Activated naive CD8-positive, alpha-beta T cell treated with anti-CD3 and anti-CD28 coated beads for 36 hours (primary cell): ENCODE data around the gene POU6F2. TPM values are rescaled to one million over a fixed set of nuclear protein-coding genes. Genes with fewer than 3 reads are reported as not detected.

Source experiments
- DNase-seq: peaks from one replicate; pipeline ENCODE4 v3.0.0; 2021
- H3K27ac Mint-ChIP-seq: one replicate; pipeline ENCODE4 v1.8.0; 2022; ENCODE audit warnings: mild to moderate bottlenecking, moderate library complexity, mixed read lengths
- H3K27me3 Mint-ChIP-seq: one replicate; pipeline ENCODE4 v1.8.0; 2022; ENCODE audit warnings: mild to moderate bottlenecking, mixed read lengths
- H3K36me3 Mint-ChIP-seq: one replicate; pipeline ENCODE4 v1.8.0; 2021; ENCODE audit warnings: mild to moderate bottlenecking, mixed read lengths
- H3K4me1 Mint-ChIP-seq: one replicate; pipeline ENCODE4 v1.8.0; 2021; ENCODE audit warnings: mixed read lengths
- H3K4me3 Mint-ChIP-seq: one replicate; pipeline ENCODE4 v1.8.0; 2022; ENCODE audit warnings: mild to moderate bottlenecking, moderate library complexity, mixed read lengths
- H3K9me3 Mint-ChIP-seq: one replicate; pipeline ENCODE4 v1.8.0; 2022; ENCODE audit warnings: mixed read lengths
- total RNA-seq, 2 experiments: library from RNA; stranded (reverse); gene quantifications; one replicate each; pipeline ENCODE4 v1.2.3, GENCODE V29; 2021

Gene POU6F2
- total RNA-seq, 2 experiments from 2014 or later = not detected

- no peaks in the 10 kb centered on the region for H3K36me3 Mint-ChIP-seq
- H3K27ac Mint-ChIP-seq = no peak overlapping the region
- peaks cover 8% of the 10 kb centered on the region for H3K27me3 Mint-ChIP-seq
- no peaks in the 10 kb centered on the region for H3K4me1 Mint-ChIP-seq
- H3K9me3 Mint-ChIP-seq = no peaks in the 10 kb centered on the region
- no peak for DNase-seq
- no peak overlapping the region for H3K4me3 Mint-ChIP-seq
Measured at GRCh38 chr7:39446546-39446945, 468.8 kb downstream of the POU6F2 start.

DNA sequence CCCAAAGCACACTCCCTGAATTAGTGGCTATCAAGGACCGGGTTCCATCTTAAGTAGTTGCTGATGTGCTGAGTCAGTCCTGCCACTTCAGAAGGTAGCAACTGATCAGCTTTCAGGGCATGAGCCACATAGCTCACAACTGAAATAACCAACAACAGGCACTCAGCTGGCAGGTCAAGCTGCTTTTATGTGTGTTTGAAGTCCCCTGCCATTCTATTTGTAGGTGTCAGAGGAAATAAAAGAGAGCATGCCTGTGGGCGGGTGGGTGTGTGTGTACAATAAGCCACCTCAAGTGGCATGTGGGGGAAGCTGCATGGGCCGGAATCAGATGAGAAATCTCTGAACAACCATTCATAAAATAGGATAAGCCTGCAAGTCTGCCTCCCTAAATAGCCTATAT lies 474.2 kb downstream of the POU6F2 start:
- Mint-ChIP-seq H3K4me1 (no peaks in the 10 kb centered on the region), H3K9me3 (no peaks in the 10 kb centered on the region), H3K4me3 (no peak overlapping the region), H3K36me3 (no peaks in the 10 kb centered on the region), H3K27me3 (peaks cover 7% of the 10 kb centered on the region), H3K27ac (no peak overlapping the region)
- no peak for DNase-seq

DNA sequence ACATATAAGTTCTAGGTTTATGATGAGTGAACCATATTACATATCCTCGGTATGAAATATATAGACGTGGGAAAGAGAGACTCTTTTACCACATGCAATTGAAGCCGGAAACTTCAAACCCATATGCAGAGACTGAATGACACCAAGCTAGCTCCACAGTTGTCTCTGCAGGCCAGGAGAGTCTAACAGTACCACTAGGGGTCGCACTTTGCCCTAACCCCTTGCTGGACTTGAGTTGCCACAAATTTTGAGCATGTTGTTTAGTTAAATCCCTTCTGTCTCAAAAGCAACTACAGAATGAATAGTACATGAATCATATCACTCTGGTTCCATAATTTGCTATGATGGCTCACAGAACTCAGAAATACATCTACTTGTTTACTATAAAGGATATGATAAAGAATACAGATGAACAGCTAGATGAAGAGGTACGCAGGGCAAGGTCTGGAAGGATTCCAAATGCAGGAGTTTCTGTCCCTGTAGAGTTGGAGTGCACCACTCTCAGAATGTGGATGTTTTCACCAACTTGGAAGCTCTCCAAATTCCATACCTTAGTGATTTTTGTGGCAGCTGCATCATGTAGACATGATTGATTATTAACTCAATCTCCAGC lies 476.1 kb downstream of the POU6F2 start:
- Mint-ChIP-seq H3K9me3 (no peaks in the 10 kb centered on the region), H3K27me3 (peaks cover 10% of the 10 kb centered on the region), H3K27ac (no peak overlapping the region), H3K4me3 (no peak overlapping the region), H3K4me1 (no peaks in the 10 kb centered on the region), H3K36me3 (no peaks in the 10 kb centered on the region)
- DNase-seq = peak; percentile 31

- no peak for DNase-seq
- Mint-ChIP-seq H3K27ac (no peak overlapping the region), H3K9me3 (no peaks in the 10 kb centered on the region), H3K36me3 (no peaks in the 10 kb centered on the region), H3K27me3 (peaks cover 11% of the 10 kb centered on the region), H3K4me3 (no peak overlapping the region), H3K4me1 (no peaks in the 10 kb centered on the region)
Measured at GRCh38 chr7:39458061-39458745, 480.5 kb downstream of the POU6F2 start.

DNA sequence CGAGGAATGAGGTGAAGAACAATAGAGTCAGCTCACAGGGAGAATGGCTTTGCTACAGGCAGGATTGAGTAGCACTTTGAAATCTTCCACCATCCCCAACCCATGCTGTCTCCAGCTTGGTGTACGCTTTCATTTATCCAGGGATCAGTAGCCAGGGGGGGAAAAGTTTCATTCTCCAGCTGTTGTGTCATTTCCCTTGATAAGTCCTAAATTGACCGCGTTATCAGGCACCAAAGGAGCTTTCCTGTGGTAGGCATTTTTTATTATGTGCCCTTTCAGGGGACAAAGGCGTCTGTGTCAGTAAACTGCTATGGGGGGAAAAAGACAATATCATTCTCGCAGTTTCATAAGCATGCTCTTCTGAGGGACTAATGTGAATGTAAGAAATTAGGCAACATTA lies 481.9 kb downstream of the POU6F2 start:
- no peaks in the 10 kb centered on the region for H3K36me3 Mint-ChIP-seq
- no peak overlapping the region for H3K4me3 Mint-ChIP-seq
- peaks cover 8% of the 10 kb centered on the region for H3K27me3 Mint-ChIP-seq
- DNase-seq = no peak
- H3K27ac Mint-ChIP-seq = no peak overlapping the region
- H3K4me1 Mint-ChIP-seq = no peaks in the 10 kb centered on the region
- no peaks in the 10 kb centered on the region for H3K9me3 Mint-ChIP-seq

GRCh38 chr7:39460486-39460885 lies 482.8 kb downstream of the POU6F2 start:
- H3K27me3 Mint-ChIP-seq = peaks cover 10% of the 10 kb centered on the region
- no peaks in the 10 kb centered on the region for H3K9me3 Mint-ChIP-seq

DNA sequence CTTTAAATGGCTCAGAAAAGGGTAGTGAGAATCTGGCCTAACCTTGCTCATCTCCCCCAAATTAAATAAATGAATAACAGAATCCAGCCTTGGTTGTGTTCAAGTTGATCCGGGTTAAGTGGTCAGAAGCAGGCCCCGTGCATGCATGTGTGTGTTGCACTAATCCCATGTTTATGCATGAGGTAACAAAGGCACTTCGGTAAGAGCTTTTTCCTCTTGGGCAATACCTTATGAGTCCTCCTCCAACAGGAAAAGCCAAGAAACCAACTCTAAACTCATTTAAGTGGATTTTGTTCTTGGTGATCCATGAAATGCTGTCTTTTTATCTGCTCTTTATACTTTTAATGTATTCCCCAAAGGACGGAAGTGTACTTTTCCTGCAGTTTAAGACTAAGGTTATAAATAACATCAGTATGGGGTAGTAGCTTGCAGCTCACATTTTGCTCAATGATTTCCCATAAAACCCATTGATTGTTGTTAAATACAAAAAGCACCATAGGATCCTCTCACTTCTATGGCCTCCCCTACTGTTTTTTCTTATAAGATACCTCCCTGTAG lies 483.6 kb downstream of the POU6F2 start:
- no peaks in the 10 kb centered on the region for H3K9me3 Mint-ChIP-seq
- H3K4me1 Mint-ChIP-seq = peaks cover 4% of the 10 kb centered on the region

More at GRCh38 chr7:39460486-39460885, 482.8 kb downstream of the POU6F2 start:
- Mint-ChIP-seq H3K4me1 (peaks cover 4% of the 10 kb centered on the region), H3K4me3 (no peak overlapping the region), H3K36me3 (no peaks in the 10 kb centered on the region), H3K27ac (no peak overlapping the region)
- DNase-seq = no peak

GRCh38 chr7:39463252-39463651 lies 485.5 kb downstream of the POU6F2 start:
- Mint-ChIP-seq H3K9me3 (no peaks in the 10 kb centered on the region), H3K36me3 (no peaks in the 10 kb centered on the region), H3K27ac (no peak overlapping the region), H3K4me1 (peaks cover 4% of the 10 kb centered on the region), H3K27me3 (peaks cover 15% of the 10 kb centered on the region), H3K4me3 (no peak overlapping the region)
- no peak for DNase-seq

More for the DNA sequence above, 483.6 kb downstream of the POU6F2 start:
- no peaks in the 10 kb centered on the region for H3K36me3 Mint-ChIP-seq
- no peak for DNase-seq
- peaks cover 15% of the 10 kb centered on the region for H3K27me3 Mint-ChIP-seq
- H3K27ac Mint-ChIP-seq = no peak overlapping the region
- no peak overlapping the region for H3K4me3 Mint-ChIP-seq

DNA sequence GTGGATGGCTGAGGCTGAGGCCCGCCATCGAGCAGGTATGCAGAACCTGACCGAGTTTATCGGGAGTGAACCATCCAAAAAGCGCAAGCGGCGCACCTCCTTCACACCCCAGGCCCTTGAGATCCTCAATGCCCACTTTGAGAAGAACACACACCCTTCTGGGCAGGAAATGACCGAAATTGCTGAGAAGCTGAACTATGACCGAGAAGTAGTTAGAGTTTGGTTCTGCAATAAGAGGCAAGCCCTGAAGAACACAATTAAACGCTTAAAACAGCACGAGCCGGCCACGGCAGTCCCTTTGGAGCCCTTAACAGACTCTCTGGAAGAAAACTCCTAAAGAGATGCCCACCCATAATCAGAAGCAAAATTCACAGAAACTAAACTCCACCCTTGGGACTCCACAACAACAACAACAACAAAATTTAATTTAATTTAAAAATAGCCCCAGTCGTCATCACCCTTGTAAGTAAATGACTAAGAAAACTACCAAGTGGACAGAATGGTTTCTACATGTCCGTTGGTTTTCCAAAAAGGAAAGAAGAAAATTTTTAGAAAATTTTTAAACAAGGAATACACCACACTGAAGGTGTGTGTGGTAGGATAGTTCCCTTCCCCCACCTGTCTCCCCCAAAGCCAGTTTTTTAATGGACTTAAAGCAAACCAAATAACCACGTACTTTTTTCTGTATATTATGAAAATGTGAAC lies 486.8 kb downstream of the POU6F2 start:
- H3K27ac Mint-ChIP-seq = no peak overlapping the region
- peaks cover 7% of the 10 kb centered on the region for H3K27me3 Mint-ChIP-seq
- no peak for DNase-seq
- no peaks in the 10 kb centered on the region for H3K36me3 Mint-ChIP-seq
- no peak overlapping the region for H3K4me3 Mint-ChIP-seq
- no peaks in the 10 kb centered on the region for H3K9me3 Mint-ChIP-seq
- peaks cover 4% of the 10 kb centered on the region for H3K4me1 Mint-ChIP-seq

GRCh38 chr7:39465055-39465929 lies 487.6 kb downstream of the POU6F2 start:
- H3K4me1 Mint-ChIP-seq = peaks cover 4% of the 10 kb centered on the region
- no peak overlapping the region for H3K4me3 Mint-ChIP-seq
- no peaks in the 10 kb centered on the region for H3K36me3 Mint-ChIP-seq
- DNase-seq = peak; percentile 33
- H3K27ac Mint-ChIP-seq = no peak overlapping the region
- H3K27me3 Mint-ChIP-seq = peaks cover 6% of the 10 kb centered on the region
- H3K9me3 Mint-ChIP-seq = no peaks in the 10 kb centered on the region

GRCh38 chr7:39468261-39468660 lies 490.6 kb downstream of the POU6F2 start:
- Mint-ChIP-seq H3K4me3 (no peak overlapping the region), H3K9me3 (no peaks in the 10 kb centered on the region), H3K27me3 (peaks cover 6% of the 10 kb centered on the region), H3K4me1 (peaks cover 4% of the 10 kb centered on the region), H3K36me3 (no peaks in the 10 kb centered on the region), H3K27ac (no peak overlapping the region)
- no peak for DNase-seq

DNA sequence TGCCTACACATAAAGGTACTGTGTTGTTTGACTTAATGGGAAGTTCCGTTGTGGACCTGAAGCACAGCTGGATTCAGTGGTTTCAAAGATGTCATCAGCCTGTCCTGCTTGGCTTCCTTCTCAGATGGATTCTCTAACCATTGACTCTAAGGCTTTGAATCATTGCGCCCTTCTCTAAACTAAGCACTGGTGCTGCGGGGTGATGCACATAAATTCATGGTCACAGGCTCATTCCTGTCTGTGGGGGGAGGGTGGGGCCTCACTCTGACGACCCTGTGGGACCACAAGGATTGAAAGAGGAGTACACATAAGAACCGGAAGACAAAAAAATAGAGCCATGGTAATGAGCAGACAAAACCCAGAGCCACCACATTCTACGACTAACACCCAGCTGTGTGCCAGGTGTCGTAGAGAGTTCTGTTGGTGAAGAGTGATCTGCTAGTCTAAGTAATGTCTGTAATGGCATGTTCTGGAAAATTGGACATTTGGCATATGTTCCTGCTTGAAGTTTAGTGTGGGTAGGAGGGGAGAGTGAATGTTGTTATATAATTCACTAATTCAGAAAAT lies 491.2 kb downstream of the POU6F2 start:
- Mint-ChIP-seq H3K27me3 (peaks cover 6% of the 10 kb centered on the region), H3K36me3 (no peaks in the 10 kb centered on the region), H3K27ac (no peak overlapping the region), H3K4me1 (peaks cover 4% of the 10 kb centered on the region), H3K9me3 (no peaks in the 10 kb centered on the region), H3K4me3 (no peak overlapping the region)
- DNase-seq = no peak

DNA sequence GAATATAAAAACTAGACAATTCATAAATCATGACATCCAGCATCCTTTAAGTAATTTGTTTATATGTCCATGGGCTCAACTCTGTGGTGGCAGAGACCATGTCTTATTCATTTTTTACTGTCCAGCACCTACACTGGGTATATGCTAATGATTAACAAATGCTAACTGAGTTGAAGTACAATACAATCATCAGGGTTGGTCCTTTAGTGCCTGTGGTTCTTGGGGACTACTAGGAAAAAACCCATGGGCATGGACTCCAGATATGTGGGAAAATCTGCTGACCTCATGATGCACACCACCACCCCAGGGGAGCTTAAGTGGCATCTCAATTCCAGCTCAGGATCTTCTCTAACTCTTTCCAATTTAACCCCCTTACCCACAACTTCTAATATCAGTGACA lies 503.2 kb downstream of the POU6F2 start:
- H3K4me3 Mint-ChIP-seq = no peak overlapping the region
- no peaks in the 10 kb centered on the region for H3K4me1 Mint-ChIP-seq
- peaks cover 1% of the 10 kb centered on the region for H3K9me3 Mint-ChIP-seq
- DNase-seq = no peak
- H3K36me3 Mint-ChIP-seq = no peaks in the 10 kb centered on the region
- peaks cover 15% of the 10 kb centered on the region for H3K27me3 Mint-ChIP-seq
- no peak overlapping the region for H3K27ac Mint-ChIP-seq
